Measurements from ENCODE around the gene PALLD.

Gene PALLD

GRCh38 chr4:168846414-168846813 is 349.6 kb downstream of the PALLD start:
- H3K36me3 Mint-ChIP-seq (ENCODE audit: low read depth), result peaks cover 23% of the 10 kb centered on the region
- no peak overlapping the region for H3K4me3 Mint-ChIP-seq
- H3K4me1 Mint-ChIP-seq, result peaks cover 73% of the 10 kb centered on the region
- no peaks in the 10 kb centered on the region for H3K9me3 Mint-ChIP-seq
- peak overlapping the region; percentile 5 to 54 (median 40) for H3K27ac Mint-ChIP-seq
- no peak for TF ChIP-seq CTCF (IDR thresholded peaks at IDR 0.05; ENCODE audit: unreplicated experiment in 3 of 3)
- H3K27me3 Mint-ChIP-seq (ENCODE audit: low read depth), result no peaks in the 10 kb centered on the region

GRCh38 chr4:168847771-168848502 is 351.1 kb downstream of the PALLD start:
- peaks cover 59% of the 10 kb centered on the region for H3K4me1 Mint-ChIP-seq
- peaks cover 18% of the 10 kb centered on the region for H3K36me3 Mint-ChIP-seq (ENCODE audit: low read depth)
- no peak for TF ChIP-seq CTCF (IDR thresholded peaks at IDR 0.05; ENCODE audit: unreplicated experiment in 3 of 3)
- peak overlapping the region; percentile 87 to 90 (median 89) for H3K27ac Mint-ChIP-seq
- H3K9me3 Mint-ChIP-seq, result no peaks in the 10 kb centered on the region
- H3K4me3 Mint-ChIP-seq, result peak overlapping the region in 1 of 3 experiments; percentile 45
- H3K27me3 Mint-ChIP-seq (ENCODE audit: low read depth), result no peaks in the 10 kb centered on the region

DNA sequence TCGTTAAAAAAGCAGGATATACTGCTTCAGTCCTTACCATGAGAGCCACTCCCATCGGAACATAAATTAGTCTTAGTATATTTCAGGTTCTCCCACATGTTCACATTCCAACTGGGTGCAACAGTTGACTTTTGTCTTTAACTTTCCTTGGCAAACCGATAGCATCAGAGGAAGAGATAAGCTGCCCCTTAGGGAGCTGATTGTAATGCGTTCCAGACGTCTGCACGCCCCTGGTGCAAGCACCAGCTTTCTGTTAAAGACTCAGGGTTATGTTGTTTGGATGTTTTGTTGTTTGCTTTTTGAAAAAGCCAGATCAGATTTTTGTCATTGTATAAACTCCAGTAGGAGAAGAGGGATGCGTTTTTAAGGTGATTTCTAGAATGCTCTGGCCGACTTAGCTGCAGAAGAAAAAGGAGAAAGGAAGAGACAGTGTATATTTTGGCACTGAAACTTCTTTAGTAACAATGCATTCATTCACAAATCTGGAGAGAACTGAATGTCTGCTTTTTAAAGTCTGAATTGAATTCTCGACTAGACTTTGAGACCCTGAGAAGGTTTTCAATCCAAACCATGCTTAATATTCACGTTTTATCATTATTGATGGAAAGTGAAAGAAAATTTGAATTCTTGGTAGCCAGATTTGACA is 352.3 kb downstream of the PALLD start:
- Mint-ChIP-seq H3K27me3 (ENCODE audit: low read depth) (no peaks in the 10 kb centered on the region), H3K27ac (peak overlapping the region; percentile 87 to 90 (median 89)), H3K4me1 (peaks cover 60% of the 10 kb centered on the region), H3K9me3 (no peaks in the 10 kb centered on the region), H3K4me3 (peak overlapping the region; percentile 4 to 50 (median 35)), H3K36me3 (ENCODE audit: low read depth) (peaks cover 20% of the 10 kb centered on the region)
- no peak for TF ChIP-seq CTCF (IDR thresholded peaks at IDR 0.05; ENCODE audit: unreplicated experiment in 3 of 3)

DNA sequence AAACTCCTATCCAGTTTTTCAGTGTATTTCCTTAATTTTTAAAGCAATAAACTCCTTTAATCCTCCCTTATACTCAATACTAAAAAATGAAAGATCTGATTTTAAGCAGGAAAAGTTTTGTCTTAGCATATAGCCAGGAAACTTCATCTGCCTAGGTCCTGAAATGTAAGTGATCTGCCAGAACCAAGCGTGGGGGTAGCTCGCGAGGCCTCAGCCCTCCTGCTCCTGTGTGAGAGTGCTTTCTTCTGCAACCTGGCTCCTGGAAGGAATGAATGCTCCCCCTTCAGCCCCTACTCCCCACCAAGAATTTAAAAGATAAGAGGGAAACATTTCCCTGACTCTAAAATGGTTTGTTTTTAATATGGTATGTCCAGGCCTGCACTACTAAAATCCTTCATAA is 353.1 kb downstream of the PALLD start:
- peaks cover 58% of the 10 kb centered on the region for H3K4me1 Mint-ChIP-seq
- peaks cover 28% of the 10 kb centered on the region for H3K36me3 Mint-ChIP-seq (ENCODE audit: low read depth)
- no peak for TF ChIP-seq CTCF (IDR thresholded peaks at IDR 0.05; ENCODE audit: unreplicated experiment in 3 of 3)
- no peaks in the 10 kb centered on the region for H3K9me3 Mint-ChIP-seq
- peak overlapping the region; percentile 11 to 65 (median 45) for H3K4me3 Mint-ChIP-seq
- no peaks in the 10 kb centered on the region for H3K27me3 Mint-ChIP-seq (ENCODE audit: low read depth)
- H3K27ac Mint-ChIP-seq, result peak overlapping the region; percentile 87 to 90 (median 89)

- Mint-ChIP-seq H3K4me3 (no peak overlapping the region), H3K9me3 (no peaks in the 10 kb centered on the region), H3K36me3 (ENCODE audit: low read depth) (peaks cover 49% of the 10 kb centered on the region), H3K4me1 (peaks cover 68% of the 10 kb centered on the region), H3K27ac (no peak overlapping the region), H3K27me3 (ENCODE audit: low read depth) (no peaks in the 10 kb centered on the region)
- no peak for TF ChIP-seq CTCF (IDR thresholded peaks at IDR 0.05; ENCODE audit: unreplicated experiment in 3 of 3)
These were observed 355.5 kb downstream of the PALLD start for GRCh38 chr4:168852387-168852786.

Measured in nephron (organoid).